H1 (cell line): ENCODE measurements around the gene PI4K2A. TPM values are rescaled to one million over a fixed set of nuclear protein-coding genes. Genes with fewer than 3 reads are reported as not detected.

Source experiments
- CHD2 ChIP-seq: IDR thresholded peaks from 2 replicates; pipeline ENCODE4 v1.6.1; 2012; ENCODE audit warnings: low read length, improper control_type of control experiment
- polyA plus RNA-seq, 7 experiments: library from polyadenylated mRNA; depleted of rRNA in 3 of 7; stranded (reverse) in 5 of 7; unstranded in 2 of 7; fragments of >200 nt in 5 of 7; fragments of 200-250 nt in 2 of 7; gene quantifications; 1 replicate in 5 of 7; 2 replicates in 1 of 7; 4 replicates in 1 of 7; pipeline versions ENCODE4 v1.2.1 to v1.2.3, GENCODE V29; 2011 to 2013; ENCODE audit warnings: missing spikeins in 2 of 7, mixed read lengths in 2 of 7
- total RNA-seq: library from RNA; stranded (reverse); fragmentation: NEBNext Ultra II Directional; extraction: Animal tissue kit (Norgen Biotek cat#: 25700); gene quantifications from 2 replicates; pipeline ENCODE4 v1.2.1, GENCODE V29; 2021
- TF ChIP-seq, protein P1 (sequence below): IDR thresholded peaks from 2 replicates; pipeline ENCODE4 v1.6.1; 2012; ENCODE audit warnings: inconsistent platforms

The PI4K2A gene
- total and polyA plus RNA-seq, 2 of the 8 experiments (the other 6 are each of a cell fraction or from before 2014, with no cell fraction given): 20.7 to 21.9 TPM

DNA sequence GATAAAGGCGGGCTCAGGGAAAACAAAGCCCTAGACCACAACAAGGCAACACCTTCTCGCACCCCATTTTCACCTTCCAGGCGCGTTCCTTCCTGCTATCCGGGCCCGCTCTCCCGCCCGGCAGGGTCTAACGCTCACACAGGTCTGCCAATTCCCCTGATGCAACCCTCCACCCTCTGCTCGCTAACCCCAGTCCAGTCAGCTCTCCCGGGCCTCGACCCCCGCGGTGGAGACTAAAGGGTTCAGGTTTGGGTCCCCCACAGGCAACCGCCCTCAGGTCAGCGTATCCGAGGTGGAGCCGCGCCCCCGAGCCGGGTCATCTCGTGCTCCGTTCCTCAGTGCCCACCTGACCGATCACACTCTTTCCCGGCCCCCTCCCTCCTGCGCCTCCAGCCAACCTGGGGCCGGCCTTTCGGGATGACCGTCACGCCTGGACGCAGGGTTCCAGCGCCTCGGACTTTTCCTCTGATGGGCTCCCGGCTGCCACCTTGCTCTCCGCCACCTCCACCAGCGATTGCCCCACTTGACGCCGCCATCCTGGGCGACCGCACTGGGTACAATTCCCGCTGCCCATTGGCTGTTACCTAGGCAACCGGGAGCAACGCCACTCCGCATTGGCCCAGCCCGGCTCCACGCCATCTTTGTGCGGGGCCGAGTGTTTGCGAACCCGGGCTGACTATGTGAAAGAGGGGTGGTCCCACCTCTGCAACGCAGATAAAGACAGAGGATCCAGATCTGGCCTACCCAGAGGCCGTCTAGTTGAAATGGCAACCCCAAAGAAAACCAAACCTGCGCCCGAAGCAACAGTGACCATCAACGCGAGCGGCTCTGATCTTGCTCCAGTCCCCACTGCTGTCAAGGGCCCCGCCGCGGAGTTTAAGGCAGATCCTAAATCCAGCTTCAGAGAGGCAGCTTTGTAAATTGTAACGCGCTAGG, 7.3 kb upstream of the PI4K2A start, which contains the start of gene MORN4 (continued):
- TF ChIP-seq, protein P1, sequence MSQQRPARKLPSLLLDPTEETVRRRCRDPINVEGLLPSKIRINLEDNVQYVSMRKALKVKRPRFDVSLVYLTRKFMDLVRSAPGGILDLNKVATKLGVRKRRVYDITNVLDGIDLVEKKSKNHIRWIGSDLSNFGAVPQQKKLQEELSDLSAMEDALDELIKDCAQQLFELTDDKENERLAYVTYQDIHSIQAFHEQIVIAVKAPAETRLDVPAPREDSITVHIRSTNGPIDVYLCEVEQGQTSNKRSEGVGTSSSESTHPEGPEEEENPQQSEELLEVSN: peak; percentile 52
- peak; percentile 90 for TF ChIP-seq CHD2
